NCI-H446 treated with DMSO at 0.1 percent for 48 hours (cell line): ENCODE results near the gene DNAJC8.

Experiments
- DNase-seq: peaks from one replicate; lab custom pipeline; 2025; lab: John Stamatoyannopoulos, UW

The DNAJC8 gene

GRCh38 chr1:28172713-28173150, 60.1 kb downstream of the DNAJC8 start:
- no peak for DNase-seq

- no peak for DNase-seq
Measured at GRCh38 chr1:28171246-28171645, 61.6 kb downstream of the DNAJC8 start.

GRCh38 chr1:28170001-28170596, 62.7 kb downstream of the DNAJC8 start:
- no peak for DNase-seq

- DNase-seq, result peak; percentile 9
Measured at GRCh38 chr1:28163496-28164161, 69.2 kb downstream of the DNAJC8 start.

GRCh38 chr1:28162151-28162550, 70.7 kb downstream of the DNAJC8 start:
- no peak for DNase-seq

GRCh38 chr1:28161751-28162150, 71.1 kb downstream of the DNAJC8 start:
- no peak for DNase-seq

- DNase-seq, result no peak
Measured at GRCh38 chr1:28160782-28161266, 72.0 kb downstream of the DNAJC8 start.

GRCh38 chr1:28159680-28160079, 73.1 kb downstream of the DNAJC8 start:
- DNase-seq, result no peak

- DNase-seq, result no peak
Measured at GRCh38 chr1:28159243-28159642, 73.6 kb downstream of the DNAJC8 start.

GRCh38 chr1:28157894-28158293, 74.9 kb downstream of the DNAJC8 start:
- no peak for DNase-seq

- DNase-seq, result no peak
Measured at GRCh38 chr1:28156821-28157220, 76.0 kb downstream of the DNAJC8 start.

GRCh38 chr1:28155628-28156027, 77.2 kb downstream of the DNAJC8 start:
- DNase-seq, result no peak

GRCh38 chr1:28154078-28154594, 78.7 kb downstream of the DNAJC8 start:
- DNase-seq, result no peak
